GM21825 (cell line): ENCODE data around the gene PRKACG.
"Not testable (repeated sequence)": the region's sequence is repeated elsewhere in the genome, so short reads cannot be mapped to it uniquely, and the experiment has no call there.

Experiments
- ATAC-seq: cut with Tn5 transposase; IDR thresholded peaks from one replicate; pipeline ENCODE4 v1.9.1; 2021; ENCODE audit warnings: mild to moderate bottlenecking, moderate library complexity; ENCODE audit not compliant: unreplicated experiment

Gene PRKACG

DNA sequence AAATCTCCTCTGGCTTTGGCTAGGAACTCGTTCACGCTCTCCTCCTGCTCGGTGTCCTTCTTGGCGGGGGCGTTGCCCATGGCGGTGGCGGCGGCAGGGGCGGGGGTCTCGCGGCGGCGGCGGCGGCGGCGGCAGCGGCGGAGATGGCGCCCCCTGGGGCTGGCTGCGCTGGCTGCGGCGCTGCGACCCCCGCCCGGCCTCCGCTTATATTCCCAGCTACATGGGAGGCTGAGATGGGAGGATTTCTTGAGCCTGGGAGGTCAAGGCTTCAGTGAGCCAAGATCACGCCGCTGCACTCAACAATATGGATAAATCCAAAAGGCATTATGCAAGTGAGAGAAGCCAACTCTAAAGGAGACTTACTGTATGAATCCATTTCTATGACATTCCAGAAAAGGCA lies at the start of gene PRKACG:
Gene PRKACG, minus strand, starts transcription at position 101 of the 400 bp plus-strand sequence. Its CDS starts 21 bp downstream, at position 80.
- ATAC-seq = no peak

GRCh38 chr9:69062195-69062594 lies 48.3 kb upstream of the PRKACG start:
- ATAC-seq = no peak

- no peak for ATAC-seq
Observed at GRCh38 chr9:69060766-69061165, 46.9 kb upstream of the PRKACG start.

GRCh38 chr9:69058101-69058500 lies 44.2 kb upstream of the PRKACG start:
- ATAC-seq = no peak

- ATAC-seq = no peak
Observed at GRCh38 chr9:69056191-69056815, 42.4 kb upstream of the PRKACG start.

DNA sequence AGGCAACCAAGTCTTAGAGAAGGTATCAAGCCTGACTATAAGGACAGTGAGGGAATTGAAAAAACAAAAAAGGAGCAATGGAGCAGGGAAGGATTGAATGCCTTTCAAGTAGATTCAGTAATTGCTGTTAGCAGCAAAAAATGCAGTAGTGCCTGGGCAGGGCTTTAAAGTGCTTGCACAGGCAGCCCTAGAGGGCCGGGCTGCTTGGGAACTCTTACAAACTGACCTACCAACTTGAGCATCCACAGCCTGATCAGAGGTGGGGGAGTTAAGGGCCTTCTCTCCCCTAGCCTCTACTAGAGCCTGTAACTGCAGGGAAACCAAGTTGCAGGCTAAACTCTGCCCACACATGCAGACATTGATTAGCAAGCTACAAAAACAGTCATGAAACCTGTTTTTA lies 41.1 kb upstream of the PRKACG start:
- ATAC-seq = no peak

DNA sequence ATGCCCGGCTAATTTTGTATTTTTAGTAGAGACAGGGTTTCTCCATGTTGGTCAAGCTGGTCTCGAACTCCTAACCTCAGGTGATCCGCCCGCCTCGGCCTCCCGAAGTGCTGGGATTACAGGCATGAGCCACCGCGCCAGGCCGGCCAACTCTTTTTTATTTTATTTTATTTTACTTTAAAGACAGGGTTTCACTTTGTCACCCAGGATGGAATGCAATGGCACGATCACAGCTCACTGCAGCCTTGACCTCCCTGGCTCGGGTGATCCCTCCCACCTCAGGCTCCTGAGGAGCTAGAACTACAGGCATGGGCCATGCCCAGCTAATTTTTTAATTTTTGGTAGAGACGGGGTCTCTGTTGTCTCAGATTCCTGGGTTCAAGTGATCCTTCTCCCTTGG lies 37.0 kb upstream of the PRKACG start:
- not testable (repeated sequence) for ATAC-seq

DNA sequence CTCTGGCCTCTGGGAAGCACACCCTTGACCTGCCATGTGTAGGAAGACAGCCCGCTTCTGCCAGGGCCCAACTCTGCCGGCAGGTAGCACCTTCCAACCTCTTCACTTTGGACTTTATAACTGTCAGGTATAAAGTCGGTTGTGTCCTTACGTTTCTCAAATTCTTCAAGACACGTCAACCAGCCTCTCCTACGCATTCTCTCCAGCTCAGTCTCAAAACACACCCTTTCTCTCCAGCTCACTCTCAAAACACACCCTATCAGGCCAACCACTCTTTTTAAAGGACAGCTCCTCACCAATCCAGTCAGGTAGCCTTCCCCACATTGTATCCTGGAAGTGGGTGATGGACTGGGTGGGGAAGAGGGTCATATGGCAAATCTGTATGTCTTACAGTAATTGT lies 35.2 kb upstream of the PRKACG start:
- no peak for ATAC-seq

DNA sequence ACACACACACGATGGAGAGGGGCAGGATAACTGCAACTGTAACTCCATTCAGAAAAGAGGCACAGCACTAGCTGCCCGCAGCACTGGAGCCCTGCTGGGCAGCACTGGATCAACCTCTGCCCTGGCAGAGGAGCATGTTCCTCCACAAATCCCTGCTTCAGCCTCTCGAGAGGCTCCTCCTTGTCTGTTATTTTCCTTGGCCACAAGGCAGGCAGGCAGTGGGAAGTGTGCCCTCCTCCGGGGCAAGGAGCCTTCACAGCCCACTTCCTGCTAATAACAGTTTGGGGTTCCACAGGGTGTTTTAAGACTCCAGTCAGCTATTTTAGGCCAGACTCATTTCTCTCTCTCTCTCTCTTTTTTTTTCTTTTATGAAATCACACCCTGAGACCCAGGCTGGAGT lies 33.5 kb upstream of the PRKACG start:
- no peak for ATAC-seq

DNA sequence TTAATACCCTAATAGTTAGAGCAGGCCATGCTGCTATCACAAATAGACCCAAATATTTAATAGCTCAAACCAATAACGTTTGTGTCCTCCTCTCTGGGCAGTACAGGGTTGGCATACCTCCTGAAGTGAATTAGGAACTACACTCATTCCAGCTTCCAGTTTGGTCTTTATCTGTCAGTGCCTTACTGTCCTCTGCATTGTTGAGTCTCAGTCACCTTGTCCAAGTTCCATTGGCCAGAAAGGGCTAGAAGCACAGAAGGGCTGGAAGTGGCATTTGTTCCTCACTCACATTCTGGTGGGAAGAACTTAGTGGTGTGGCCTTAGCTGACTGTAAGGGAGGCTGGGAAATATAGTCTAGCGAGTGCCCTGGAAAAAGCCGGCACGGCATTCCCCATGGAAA lies 32.8 kb upstream of the PRKACG start:
- ATAC-seq = no peak

DNA sequence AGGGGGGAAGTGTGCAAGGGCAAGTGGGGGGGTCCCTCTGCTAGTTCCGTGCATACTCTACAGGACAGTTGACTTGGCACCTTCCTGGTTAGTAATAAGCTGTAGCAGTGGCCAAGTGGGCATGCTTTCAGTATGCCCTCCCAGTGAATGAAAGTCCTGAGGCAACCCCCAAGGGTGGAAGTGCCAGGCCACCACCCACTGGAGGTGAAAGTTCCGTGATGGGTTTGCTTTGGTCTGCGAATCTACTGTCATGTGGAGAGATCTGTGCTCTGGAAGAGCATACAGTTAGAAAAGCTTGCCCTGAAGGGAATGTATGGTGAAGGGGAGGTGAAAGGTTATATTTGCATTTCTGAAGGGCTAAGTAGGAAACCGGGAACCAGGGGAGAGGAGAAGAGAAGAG lies 31.9 kb upstream of the PRKACG start:
- no peak for ATAC-seq

- ATAC-seq = no peak
Observed at GRCh38 chr9:69044240-69045219, 30.6 kb upstream of the PRKACG start.

DNA sequence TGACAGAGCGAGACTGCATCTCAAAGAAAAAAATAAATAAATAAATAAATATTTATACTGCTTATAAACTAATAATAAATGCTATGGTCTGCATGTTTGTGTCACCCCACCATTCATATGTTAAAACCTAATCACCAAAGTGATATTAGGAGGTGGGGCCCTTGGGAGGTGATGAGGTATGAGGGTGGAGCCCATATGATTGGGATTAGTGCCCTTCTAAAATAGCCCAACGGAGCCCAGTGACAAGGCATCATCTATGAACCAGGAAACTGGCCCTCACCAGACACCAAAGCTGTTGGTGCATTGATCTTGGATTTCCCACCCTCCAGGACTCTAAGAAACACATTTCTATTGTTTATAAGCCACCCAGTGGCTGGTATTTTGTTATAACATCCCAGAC lies 26.7 kb upstream of the PRKACG start:
- no peak for ATAC-seq

GRCh38 chr9:69036799-69037198 lies 22.9 kb upstream of the PRKACG start:
- no peak for ATAC-seq

DNA sequence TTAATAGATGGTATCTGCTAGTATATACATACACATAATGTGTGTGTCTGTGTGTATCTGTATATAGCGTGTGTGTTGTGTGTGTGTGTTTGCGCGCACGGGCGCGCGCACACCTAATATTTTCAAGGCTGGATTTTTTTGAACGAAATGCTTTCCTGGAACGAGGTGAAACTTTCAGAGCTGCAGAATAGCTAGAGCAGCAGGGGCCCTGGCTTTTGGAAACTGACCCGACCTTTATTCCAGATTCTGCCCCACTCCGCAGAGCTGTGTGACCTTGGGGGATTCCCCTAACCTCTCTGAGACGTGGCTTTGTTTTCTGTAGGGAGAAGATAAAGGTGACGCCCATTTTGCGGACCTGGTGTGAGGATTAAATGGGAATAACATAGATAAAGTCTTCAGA lies 22.4 kb upstream of the PRKACG start:
- ATAC-seq = peak; percentile 32

DNA sequence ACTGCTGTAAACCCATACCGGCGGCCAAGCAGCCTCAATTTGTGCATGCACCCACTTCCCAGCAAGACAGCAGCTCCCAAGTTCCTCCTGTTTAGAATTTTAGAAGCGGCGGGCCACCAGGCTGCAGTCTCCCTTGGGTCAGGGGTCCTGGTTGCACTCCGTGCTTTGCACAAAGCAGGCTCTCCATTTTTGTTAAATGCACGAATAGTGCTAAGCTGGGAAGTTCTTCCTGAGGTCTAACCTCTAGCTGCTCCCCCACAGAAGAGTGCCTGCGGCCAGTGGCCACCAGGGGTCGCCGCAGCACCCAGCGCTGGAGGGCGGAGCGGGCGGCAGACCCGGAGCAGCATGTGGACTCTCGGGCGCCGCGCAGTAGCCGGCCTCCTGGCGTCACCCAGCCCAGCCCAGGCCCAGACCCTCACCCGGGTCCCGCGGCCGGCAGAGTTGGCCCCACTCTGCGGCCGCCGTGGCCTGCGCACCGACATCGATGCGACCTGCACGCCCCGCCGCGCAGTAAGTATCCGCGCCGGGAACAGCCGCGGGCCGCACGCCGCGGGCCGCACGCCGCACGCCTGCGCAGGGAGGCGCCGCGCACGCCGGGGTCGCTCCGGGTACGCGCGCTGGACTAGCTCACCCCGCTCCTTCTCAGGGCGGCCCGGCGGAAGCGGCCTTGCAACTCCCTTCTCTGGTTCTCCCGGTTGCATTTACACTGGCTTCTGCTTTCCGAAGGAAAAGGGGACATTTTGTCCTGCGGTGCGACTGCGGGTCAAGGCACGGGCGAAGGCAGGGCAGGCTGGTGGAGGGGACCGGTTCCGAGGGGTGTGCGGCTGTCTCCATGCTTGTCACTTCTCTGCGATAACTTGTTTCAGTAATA lies 21.8 kb upstream of the PRKACG start, which contains the start of gene FXN:
Gene FXN, plus strand, starts transcription at position 315 of the 871 bp plus-strand sequence. Its CDS starts 31 bp downstream, at position 346.
- peak; percentile 92 for ATAC-seq

DNA sequence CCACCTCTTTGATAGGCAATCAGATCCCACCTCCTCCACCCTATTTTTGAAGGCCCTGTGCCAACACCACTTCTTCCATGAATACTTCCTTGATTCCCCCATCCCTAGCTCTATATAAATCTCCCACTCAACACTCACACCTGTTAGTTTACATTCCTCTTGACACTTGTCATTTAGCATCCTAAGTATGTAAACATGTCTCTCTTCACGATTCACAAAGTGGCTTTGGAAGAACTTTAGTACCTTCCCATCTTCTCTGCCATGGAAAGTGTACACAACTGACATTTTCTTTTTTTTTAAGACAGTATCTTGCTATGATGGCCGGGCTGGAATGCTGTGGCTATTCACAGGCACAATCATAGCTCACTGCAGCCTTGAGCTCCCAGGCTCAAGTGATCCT lies 20.2 kb upstream of the PRKACG start:
- no peak for ATAC-seq

DNA sequence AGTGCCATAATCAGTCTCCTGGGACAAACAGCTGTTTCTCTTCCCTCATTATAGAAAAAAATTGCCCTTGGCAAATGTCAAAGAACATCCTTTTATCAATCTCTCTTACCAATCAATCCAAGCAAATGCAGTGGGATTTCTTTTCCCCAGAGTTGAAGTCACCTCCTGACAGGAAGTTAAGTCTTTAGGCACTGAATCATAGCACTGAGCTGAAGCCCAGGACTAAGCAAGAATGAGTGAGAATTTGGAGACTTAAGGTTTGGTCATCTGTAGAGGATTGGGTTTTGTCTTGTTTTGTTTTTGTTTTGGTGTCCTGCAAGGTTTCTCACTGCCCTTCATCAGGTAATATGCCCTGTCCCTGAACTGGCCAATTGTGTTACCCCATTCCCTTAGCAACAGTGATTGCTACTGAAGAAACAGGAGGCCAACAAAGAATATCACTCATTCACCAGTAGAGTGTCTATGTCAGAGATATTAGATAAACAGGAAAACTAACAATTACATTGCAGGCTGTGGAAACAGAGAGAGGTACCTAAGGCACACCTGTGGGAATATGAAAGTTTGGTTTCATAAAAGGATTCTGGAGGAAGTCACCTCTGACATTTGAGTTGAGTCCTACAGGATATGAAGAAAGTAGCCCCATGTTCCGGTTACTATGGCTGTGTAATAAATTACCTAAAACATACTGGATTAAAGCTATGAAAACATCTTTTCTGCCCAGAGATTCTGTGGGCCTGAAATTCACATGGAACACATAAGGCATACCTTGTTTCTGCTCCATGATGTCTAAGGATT lies 17.1 kb upstream of the PRKACG start:
- ATAC-seq = no peak

GRCh38 chr9:69029535-69029934 lies 15.6 kb upstream of the PRKACG start:
- ATAC-seq = no peak

- no peak for ATAC-seq
Observed at GRCh38 chr9:69028754-69029153, 14.8 kb upstream of the PRKACG start.
